ENCODE data around the gene RAPGEF4.

GRCh38 chr2:172833898-172834297 lies 98.3 kb downstream of the RAPGEF4 start:
- no peak for TF ChIP-seq YY1 (IDR thresholded peaks at IDR 0.05; ENCODE audit: low read depth, low read length)
- TF ChIP-seq CTCF (IDR thresholded peaks at IDR 0.05; ENCODE audit: control extremely low read depth in 1 of 3, insufficient read depth in 1 of 3, low read depth in 1 of 3, low read length in 3 of 3) = no peak
- no peak for TF ChIP-seq POLR2AphosphoS5 (IDR thresholded peaks at IDR 0.05; ENCODE audit: low read depth, low read length)
- TF ChIP-seq EP300 (IDR thresholded peaks at IDR 0.05; ENCODE audit: borderline replicate concordance in 1 of 2, low read depth in 2 of 2, low read length in 2 of 2) = no peak
- TF ChIP-seq JUND (IDR thresholded peaks at IDR 0.05; ENCODE audit: low read length) = no peak
- TF ChIP-seq CBX8 (IDR thresholded peaks at IDR 0.05; ENCODE audit: borderline replicate concordance, low read depth, low read length) = no peak
- TF ChIP-seq POU5F1 (IDR thresholded peaks at IDR 0.05; ENCODE audit: low read depth, low read length) = no peak
- no peak for TF ChIP-seq RNF2 (IDR thresholded peaks at IDR 0.05; ENCODE audit: borderline replicate concordance, low read depth, low read length, missing control alignments, poor library complexity, severe bottlenecking)
- no peak for TF ChIP-seq CHD2 (IDR thresholded peaks at IDR 0.05; ENCODE audit: low read length)
- TF ChIP-seq TCF12 (IDR thresholded peaks at IDR 0.05; ENCODE audit: low read depth, low read length) = no peak
- no peak for TF ChIP-seq BRCA1 (IDR thresholded peaks at IDR 0.05; ENCODE audit: low read depth, low read length)

Data from H1 (cell line).